GM19455 (cell line): ENCODE data around the gene ANKLE2.
A peak's percentile ranks its signal among the peaks of the same experiment; 100 is the strongest.
"Not testable (repeated sequence)": the region's sequence is repeated elsewhere in the genome, so short reads cannot be mapped to it uniquely, and the experiment has no call there.

ENCODE experiments used
- ATAC-seq: cut with Tn5 transposase; IDR thresholded peaks from one replicate; pipeline ENCODE4 v1.9.1; 2021; ENCODE audit not compliant: unreplicated experiment

ANKLE2 gene

DNA sequence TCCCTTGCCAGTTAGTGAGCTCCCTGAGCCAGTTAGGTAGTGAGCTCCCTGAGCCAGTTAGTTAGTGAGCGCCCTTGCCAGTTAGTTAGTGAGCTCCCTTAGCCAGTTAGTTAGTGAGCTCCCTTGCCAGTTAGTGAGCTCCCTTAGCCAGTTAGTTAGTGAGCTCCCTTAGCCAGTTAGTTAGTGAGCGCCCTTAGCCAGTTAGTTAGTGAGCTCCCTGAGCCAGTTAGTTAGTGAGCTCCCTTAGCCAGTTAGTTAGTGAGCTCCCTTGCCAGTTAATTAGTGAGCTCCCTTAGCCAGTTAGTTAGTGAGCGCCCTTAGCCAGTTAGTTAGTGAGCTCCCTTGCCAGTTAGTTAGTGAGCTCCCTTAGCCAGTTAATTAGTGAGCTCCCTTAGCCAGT lies 69.6 kb downstream of the ANKLE2 start:
- ATAC-seq = not testable (repeated sequence)

GRCh38 chr12:132690112-132690511 lies 71.5 kb downstream of the ANKLE2 start:
- no peak for ATAC-seq

DNA sequence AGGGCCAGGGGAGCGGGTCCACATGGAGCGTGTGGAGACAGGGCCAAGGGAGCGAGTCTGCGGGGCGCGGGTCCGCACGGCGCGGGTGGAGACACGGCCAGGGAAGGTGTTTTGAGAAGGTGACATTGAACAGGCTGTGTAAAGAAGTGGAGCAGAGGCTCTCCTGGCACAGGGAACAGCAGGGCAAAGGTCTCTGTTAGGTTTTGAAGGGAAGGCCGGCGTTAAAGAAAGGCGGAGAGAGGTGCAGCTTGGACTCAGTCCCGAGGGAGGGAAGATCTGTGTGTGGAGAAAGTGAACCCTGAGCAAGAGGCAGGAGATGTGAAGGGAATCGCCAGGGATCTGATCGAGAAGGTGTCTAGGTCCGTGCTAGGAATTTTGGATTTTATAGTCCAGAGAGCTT lies 72.4 kb downstream of the ANKLE2 start:
- ATAC-seq = no peak

- ATAC-seq = peak; percentile 89
These were observed 74.1 kb downstream of the ANKLE2 start, which contains the start of the genes POLE and PXMP2 for GRCh38 chr12:132687211-132688164. TSS of gene POLE (minus strand) at chr12:132687342. CDS start at chr12:132687315, 27 bp downstream. TSS of gene PXMP2 (plus strand) at chr12:132687587. CDS start at chr12:132687671, 84 bp downstream.

- ATAC-seq = peak; percentile 19
These were observed 74.8 kb downstream of the ANKLE2 start for GRCh38 chr12:132686825-132687210.

- no peak for ATAC-seq
These were observed 76.2 kb downstream of the ANKLE2 start for GRCh38 chr12:132685400-132685799.

GRCh38 chr12:132677492-132677891 lies 84.1 kb downstream of the ANKLE2 start:
- no peak for ATAC-seq

DNA sequence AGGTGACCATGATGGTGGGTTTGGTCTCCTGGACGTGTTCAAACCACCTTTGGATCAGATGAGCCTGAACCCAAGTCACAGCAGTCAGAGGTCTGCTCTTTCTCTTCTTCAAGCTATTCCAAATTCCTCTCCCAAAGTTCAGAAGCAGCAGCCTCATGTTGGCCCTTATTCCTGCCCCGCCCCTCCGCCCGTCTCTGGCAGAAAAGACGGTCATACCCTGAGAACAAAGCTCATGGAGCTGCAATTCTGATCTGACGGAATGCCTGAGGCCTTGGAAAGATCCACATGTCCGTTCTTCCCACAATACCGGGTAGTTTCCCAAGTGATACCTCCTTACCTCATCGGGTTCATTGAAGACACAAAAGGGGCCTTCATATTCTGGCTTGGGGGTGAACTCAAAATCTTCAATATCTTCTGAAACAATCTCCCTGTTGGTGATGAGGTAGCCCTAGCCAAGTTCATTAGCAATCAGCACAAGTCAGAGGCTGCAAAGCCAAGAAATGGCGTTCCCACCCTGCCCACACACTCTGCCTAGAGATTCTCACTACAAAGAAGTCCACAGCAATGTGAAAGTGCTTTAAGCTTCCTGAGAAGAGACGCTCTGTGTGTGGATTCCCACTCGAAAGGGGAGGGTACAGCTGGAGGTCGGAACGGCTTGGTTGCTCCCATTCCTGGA lies 85.7 kb downstream of the ANKLE2 start:
- no peak for ATAC-seq
